GM21737 (cell line): Measurements from ENCODE around the gene RSRC1.
"Not testable (repeated sequence)": the region's sequence is repeated elsewhere in the genome, so short reads cannot be mapped to it uniquely, and the experiment has no call there.

Source experiments
- ATAC-seq: cut with Tn5 transposase; IDR thresholded peaks from one replicate; pipeline ENCODE4 v1.9.1; 2021; ENCODE audit warnings: mild to moderate bottlenecking, moderate library complexity; ENCODE audit not compliant: unreplicated experiment

The RSRC1 gene, protein sequence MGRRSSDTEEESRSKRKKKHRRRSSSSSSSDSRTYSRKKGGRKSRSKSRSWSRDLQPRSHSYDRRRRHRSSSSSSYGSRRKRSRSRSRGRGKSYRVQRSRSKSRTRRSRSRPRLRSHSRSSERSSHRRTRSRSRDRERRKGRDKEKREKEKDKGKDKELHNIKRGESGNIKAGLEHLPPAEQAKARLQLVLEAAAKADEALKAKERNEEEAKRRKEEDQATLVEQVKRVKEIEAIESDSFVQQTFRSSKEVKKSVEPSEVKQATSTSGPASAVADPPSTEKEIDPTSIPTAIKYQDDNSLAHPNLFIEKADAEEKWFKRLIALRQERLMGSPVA

DNA sequence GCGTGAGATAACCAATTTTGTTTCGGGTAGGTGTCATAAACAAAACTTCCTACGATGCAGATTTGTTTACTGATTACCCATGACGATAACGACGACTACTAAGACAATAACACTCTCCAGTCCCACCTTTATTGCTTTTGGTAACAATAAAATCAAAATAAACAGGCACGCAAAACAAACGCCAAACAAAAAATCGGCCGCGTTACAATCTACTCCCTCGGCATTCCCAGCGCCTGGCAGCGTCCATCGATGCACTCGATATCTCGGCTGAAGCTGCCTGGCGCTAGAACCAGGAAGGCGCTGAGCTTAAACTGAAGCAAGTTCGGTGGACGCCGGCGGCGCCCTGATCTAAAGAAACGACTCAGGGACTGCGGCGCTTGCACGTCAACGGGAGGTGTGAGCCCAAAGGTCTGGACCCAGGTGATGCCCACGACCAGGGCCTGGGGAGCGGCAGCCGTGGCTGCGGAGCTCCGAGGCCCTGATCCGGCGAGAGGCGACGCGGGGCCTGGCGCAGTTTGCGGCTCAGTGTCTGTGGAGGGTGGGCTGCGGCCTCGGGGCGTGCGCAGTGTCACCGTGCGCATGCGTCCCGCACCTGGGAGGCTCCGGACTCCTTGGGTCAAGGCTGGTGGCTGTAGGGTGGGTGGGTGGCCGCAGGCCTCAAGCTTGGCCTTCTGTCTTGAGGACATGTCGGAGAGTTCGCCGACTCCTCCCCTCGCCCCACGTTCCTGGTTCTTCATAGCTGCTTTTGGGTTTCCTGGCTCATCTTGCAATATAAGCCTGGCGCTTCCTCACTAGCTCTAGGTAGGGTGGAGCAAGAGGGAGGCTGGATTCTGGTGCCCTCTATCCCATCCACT lies at the start of gene RSRC1:
TSS of gene RSRC1 (plus strand) at position 286 of the 854 bp plus-strand sequence. CDS start 12,016 bp downstream, outside the sequence.
- ATAC-seq, result peak; percentile 86

DNA sequence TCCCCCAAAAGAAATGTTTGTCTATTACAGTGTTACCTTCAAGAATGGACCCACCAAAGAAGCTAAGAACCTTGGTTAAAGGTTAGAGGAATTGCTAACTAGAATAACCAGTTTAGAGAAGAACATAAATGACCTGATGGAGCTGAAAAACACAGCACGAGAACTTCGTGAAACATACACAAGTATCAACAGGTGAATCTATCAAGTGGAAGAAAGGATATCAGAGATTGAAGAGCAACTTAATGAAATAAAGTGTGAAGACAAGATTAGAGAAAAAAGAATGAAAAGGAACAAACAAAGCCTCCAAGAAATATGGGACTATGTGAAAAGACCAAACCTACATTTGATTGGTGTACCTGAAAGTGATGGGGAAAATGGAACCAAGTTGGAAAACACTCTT lies 44.3 kb upstream of the RSRC1 start:
- not testable (repeated sequence) for ATAC-seq

DNA sequence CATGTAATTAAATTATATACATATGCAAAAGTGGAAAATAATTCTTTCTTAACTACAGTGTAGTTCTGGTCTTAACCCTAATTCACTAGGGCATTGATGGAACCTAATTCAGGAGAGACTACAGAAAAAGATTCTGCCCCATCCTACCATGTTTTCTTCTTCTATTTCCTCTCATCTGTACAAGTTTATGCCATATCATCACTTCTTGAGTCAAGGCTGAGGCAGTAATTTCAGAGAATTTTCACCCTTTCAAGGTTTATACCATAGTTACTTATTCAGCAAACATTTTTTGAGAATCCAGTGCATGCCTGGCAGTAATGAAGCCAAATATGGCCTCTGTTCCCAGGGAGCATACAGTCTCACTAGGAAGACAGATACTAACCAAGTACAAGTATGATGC lies 37.1 kb upstream of the RSRC1 start:
- ATAC-seq, result no peak

DNA sequence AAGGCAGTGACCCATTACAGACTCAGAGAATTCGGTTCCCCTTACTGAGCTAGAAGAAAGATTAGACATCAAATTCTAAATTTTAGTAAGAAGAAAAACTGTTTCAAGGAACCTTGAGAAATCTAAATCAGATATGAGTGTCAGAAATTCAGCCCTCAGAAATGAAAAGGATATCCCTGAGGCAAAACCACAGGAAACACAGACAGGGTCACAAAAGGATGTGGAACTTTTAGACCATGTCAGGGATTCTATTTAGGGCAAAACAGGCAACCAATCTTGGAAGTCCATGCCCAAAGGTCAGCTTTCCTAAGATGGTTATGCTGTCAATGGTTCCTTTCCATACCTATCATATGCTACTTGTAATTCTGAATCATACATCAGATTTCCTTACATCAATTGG lies 35.3 kb upstream of the RSRC1 start:
- ATAC-seq, result no peak

DNA sequence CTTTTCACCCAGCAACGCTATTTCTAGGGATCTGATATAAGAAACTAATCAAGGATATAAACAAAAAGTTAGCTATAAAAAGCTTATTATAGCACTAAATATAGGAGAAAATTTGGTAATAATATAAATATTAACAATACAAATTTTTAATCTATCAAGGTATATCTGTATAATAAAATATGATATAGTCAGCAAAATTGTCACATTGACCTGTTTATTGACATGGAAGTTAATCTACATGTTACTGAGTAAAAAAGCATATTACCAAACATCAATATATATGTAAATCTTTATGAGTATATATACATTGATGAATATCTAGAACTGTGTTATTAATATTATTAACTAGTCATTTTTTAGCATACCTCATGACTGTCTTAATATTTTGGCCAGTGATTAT lies 30.3 kb upstream of the RSRC1 start:
- no peak for ATAC-seq

GRCh38 chr3:158084651-158085050 lies 25.2 kb upstream of the RSRC1 start:
- ATAC-seq, result no peak

- no peak for ATAC-seq
Measured at GRCh38 chr3:158085358-158085757, 24.5 kb upstream of the RSRC1 start.

GRCh38 chr3:158085931-158086330 lies 24.0 kb upstream of the RSRC1 start:
- no peak for ATAC-seq

DNA sequence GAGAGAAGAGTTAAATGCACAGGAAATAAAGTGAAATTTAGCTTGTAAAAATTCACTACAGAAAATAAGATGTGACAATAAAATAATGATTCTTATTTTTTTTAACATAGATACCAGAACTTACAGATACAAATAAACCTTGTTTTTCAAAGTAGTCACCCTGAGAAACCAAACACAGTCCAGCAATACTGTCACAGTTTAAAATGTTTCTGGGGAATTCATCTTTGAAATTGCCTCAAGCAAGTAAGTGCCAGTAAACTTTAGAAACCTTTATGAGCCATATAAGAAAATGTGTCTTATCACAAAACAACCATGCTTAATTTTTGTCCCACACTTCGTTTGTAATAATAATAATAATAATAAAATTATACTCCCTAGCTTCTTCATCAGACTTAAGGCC lies 23.5 kb upstream of the RSRC1 start:
- no peak for ATAC-seq

- ATAC-seq, result no peak
Measured at GRCh38 chr3:158086776-158087175, 23.1 kb upstream of the RSRC1 start.

- no peak for ATAC-seq
Measured at GRCh38 chr3:158091531-158091930, 18.4 kb upstream of the RSRC1 start.

GRCh38 chr3:158093526-158093925 lies 16.4 kb upstream of the RSRC1 start:
- ATAC-seq, result no peak

DNA sequence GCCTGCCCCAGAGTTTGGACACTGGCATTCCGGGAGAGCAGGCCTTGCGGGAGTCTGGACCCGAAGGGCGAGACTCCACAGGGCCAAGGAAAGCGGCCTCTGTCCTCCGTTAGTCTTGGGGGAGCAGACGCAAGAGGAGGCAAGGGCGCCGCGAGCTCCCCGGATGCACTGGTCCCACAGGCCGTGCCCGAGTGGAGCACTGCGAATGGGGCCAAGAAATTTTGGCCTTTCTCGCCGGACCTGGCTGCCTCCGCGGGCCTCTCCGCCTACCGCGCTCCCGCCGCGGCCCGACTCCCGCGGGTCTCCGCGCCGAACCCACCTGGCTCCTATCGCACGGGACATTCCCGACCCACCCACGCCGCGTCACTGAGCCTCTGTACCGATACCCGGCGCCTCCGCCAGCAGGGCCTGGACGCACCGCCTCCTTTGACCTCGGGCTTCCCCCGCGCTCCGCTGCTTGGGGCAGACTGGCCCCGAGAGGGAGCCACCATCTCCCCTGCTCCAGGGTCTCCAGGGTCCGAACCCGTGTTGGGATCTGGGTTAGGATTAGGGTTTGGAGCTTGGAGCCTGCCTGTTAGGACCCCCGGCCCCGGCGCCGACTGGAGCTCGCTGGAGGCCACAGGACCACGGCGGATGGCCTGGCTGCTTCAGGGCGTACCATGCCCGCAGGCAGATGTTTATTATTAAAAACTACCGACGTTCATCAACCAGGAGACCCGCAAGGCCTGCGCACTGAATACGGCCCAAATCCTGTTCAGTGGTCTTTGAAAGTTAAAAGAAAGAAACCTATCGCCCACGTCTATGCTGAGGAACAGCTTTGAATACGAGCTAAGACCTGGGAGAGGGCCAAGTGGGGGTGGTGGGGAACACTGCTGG lies 15.4 kb upstream of the RSRC1 start:
- peak; percentile 45 for ATAC-seq

GRCh38 chr3:158095111-158095813 lies 14.6 kb upstream of the RSRC1 start:
- peak; percentile 16 for ATAC-seq

- no peak for ATAC-seq
Measured at GRCh38 chr3:158095814-158096704, 13.8 kb upstream of the RSRC1 start.

GRCh38 chr3:158097081-158097592 lies 12.8 kb upstream of the RSRC1 start:
- ATAC-seq, result no peak

- peak; percentile 85 for ATAC-seq
Measured at GRCh38 chr3:158097593-158098308, 12.1 kb upstream of the RSRC1 start.

GRCh38 chr3:158098309-158098639 lies 11.6 kb upstream of the RSRC1 start:
- ATAC-seq, result peak; percentile 0
